Measurements from ENCODE around the gene KIAA1217. TPM values are rescaled to one million over a fixed set of nuclear protein-coding genes. Genes with fewer than 3 reads are reported as not detected.

Gene KIAA1217
- total and polyA plus RNA-seq, 12 donors = 6.9 to 49.5 (median 38.4) TPM

GRCh38 chr10:24176658-24177057 is 32.3 kb upstream of the KIAA1217 start:
- H3K36me3 ChIP-seq = no peaks in the 10 kb centered on the region
- H3K4me1 ChIP-seq = no peaks in the 10 kb centered on the region
- peaks cover 0 to 33% (median 4%) of the 10 kb centered on the region in 11 donors for H3K9me3 ChIP-seq
- ATAC-seq = no peak
- no peak for DNase-seq
- H3K27me3 ChIP-seq = no peaks in the 10 kb centered on the region
- TF ChIP-seq, protein P1, sequence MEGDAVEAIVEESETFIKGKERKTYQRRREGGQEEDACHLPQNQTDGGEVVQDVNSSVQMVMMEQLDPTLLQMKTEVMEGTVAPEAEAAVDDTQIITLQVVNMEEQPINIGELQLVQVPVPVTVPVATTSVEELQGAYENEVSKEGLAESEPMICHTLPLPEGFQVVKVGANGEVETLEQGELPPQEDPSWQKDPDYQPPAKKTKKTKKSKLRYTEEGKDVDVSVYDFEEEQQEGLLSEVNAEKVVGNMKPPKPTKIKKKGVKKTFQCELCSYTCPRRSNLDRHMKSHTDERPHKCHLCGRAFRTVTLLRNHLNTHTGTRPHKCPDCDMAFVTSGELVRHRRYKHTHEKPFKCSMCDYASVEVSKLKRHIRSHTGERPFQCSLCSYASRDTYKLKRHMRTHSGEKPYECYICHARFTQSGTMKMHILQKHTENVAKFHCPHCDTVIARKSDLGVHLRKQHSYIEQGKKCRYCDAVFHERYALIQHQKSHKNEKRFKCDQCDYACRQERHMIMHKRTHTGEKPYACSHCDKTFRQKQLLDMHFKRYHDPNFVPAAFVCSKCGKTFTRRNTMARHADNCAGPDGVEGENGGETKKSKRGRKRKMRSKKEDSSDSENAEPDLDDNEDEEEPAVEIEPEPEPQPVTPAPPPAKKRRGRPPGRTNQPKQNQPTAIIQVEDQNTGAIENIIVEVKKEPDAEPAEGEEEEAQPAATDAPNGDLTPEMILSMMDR (IDR thresholded peaks at IDR 0.05) = no peak
- no peak overlapping the region for H3K27ac ChIP-seq
- no peak overlapping the region for H3K4me3 ChIP-seq
- intact Hi-C loops (cut with DNase I) = no loop called here
- WGBS, 2 donors = 97 to 98% methylated on average over 17 to 19 of the region's 19 CpGs

DNA sequence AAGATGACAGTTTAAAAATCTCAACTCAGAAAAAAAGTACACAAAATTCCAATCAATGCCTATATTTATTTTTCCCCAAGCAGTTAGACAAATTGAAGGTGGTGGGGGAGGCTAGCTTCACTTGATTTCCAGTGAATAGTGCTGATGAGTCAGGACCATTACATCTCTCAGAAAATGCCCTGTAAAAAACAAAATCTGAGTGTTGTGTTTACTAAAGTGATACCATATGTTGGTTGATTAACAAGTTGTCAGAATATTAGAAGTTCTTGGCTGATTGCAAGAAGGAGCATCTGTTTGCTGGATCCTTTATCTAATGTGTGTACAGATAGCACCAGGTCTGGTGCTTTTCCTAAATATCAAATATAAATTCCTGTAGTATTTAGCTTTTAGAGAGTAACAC is 31.3 kb upstream of the KIAA1217 start:
- TF ChIP-seq, protein P1 (IDR thresholded peaks at IDR 0.05) = no peak
- peaks cover 0 to under 1% (median 0%) of the 10 kb centered on the region in 9 donors for H3K4me1 ChIP-seq
- H3K9me3 ChIP-seq = peaks cover 0 to 33% (median 4%) of the 10 kb centered on the region in 11 donors
- intact Hi-C loops (cut with DNase I) = no loop called here
- no peak overlapping the region for H3K27ac ChIP-seq
- H3K27me3 ChIP-seq = no peaks in the 10 kb centered on the region
- DNase-seq (no peak), ATAC-seq (no peak)
- H3K36me3 ChIP-seq = no peaks in the 10 kb centered on the region
- no peak overlapping the region for H3K4me3 ChIP-seq

- TF ChIP-seq, protein P1 (IDR thresholded peaks at IDR 0.05) = no peak
- no peak overlapping the region for H3K4me3 ChIP-seq
- WGBS, 2 donors = 54 to 62% methylated on average over 2 of the region's 2 CpGs
- intact Hi-C loops (cut with DNase I) = no loop called here
- H3K27ac ChIP-seq = no peak overlapping the region
- H3K4me1 ChIP-seq = peaks cover 2 to 21% (median 19%) of the 10 kb centered on the region in 9 donors
- H3K9me3 ChIP-seq = peaks cover 0 to 29% (median 4%) of the 10 kb centered on the region in 11 donors
- ATAC-seq = no peak
- H3K27me3 ChIP-seq = no peaks in the 10 kb centered on the region
- no peak for DNase-seq
- H3K36me3 ChIP-seq = no peaks in the 10 kb centered on the region
Measured at GRCh38 chr10:24180891-24181290, 28.0 kb upstream of the KIAA1217 start.

DNA sequence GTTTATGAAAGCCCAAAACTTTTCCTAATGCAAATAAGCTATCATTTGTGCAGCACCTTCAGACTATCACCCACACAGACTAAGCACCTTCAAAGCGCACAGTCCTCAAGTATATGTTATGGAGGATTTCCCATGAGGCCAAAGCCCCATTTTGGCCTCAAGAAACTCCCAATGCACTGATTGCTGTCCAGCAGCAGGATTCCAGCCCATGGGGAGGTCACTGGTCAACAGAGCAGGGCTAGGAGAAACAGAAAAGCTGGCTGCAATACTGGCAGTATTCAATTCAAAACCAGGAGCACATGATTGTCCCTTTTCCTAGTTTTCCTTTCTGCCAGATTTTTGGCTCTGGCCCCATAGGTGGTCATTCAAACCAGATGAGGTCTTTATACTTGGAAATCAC is 24.5 kb upstream of the KIAA1217 start:
- peaks cover 2 to 21% (median 19%) of the 10 kb centered on the region in 9 donors for H3K4me1 ChIP-seq
- H3K4me3 ChIP-seq = no peak overlapping the region
- TF ChIP-seq, protein P1 (IDR thresholded peaks at IDR 0.05) = no peak
- 78 to 79% methylated on average over 1 of the region's 1 CpG for WGBS, 2 donors
- no peaks in the 10 kb centered on the region for H3K27me3 ChIP-seq
- no peak overlapping the region for H3K27ac ChIP-seq
- ATAC-seq (peak in 2 of 8 donors; percentile 34 to 61), DNase-seq (no peak)
- no peaks in the 10 kb centered on the region for H3K36me3 ChIP-seq
- intact Hi-C loops (cut with DNase I) = no loop called here
- peaks cover 0 to 5% (median 0%) of the 10 kb centered on the region in 11 donors for H3K9me3 ChIP-seq

All from heart right ventricle (tissue), 16 donors.